WTC11 (cell line): ENCODE data around the gene TEKTIP1. TPM values are rescaled to one million over a fixed set of nuclear protein-coding genes. Genes with fewer than 3 reads are reported as not detected.

ENCODE experiments used
- ATAC-seq: fragments of 200-7000 bp; cut with Tn5 transposase; 2 replicates; pipeline ENCODE4 v1.10.0; 2021; ENCODE audit warnings: mild to moderate bottlenecking, moderate library complexity
- CTCF ChIA-PET: fragments of 300-600 bp; sonication (Branson Sonifier 250); formaldehyde crosslinking; loops from one replicate; lab custom pipeline; 2021; ENCODE audit warnings: antibody characterized with exemption; lab: Charles Lee
- POLR2A ChIA-PET: fragments of 350-600 bp; sonication (Branson Sonifier 250); formaldehyde crosslinking; loops from one replicate; lab custom pipeline; 2021; ENCODE audit warnings: antibody characterized with exemption; lab: Charles Lee
- DNase-seq: peaks from one replicate; pipeline ENCODE4 v3.0.0; 2021; ENCODE audit warnings: low spot score
- H3K27ac Mint-ChIP-seq: 2 replicates; pipeline ENCODE4 v1.8.0; 2021; ENCODE audit warnings: mixed read lengths
- H3K27me3 Mint-ChIP-seq: 2 replicates; pipeline ENCODE4 v1.8.0; 2021; ENCODE audit warnings: low read depth, mild to moderate bottlenecking, moderate library complexity, mixed read lengths
- H3K36me3 Mint-ChIP-seq: 2 replicates; pipeline ENCODE4 v1.8.0; 2021; ENCODE audit warnings: mixed read lengths
- H3K4me1 Mint-ChIP-seq: 2 replicates; pipeline ENCODE4 v1.8.0; 2022; ENCODE audit warnings: mixed read lengths
- H3K4me3 Mint-ChIP-seq: 2 replicates; pipeline ENCODE4 v1.8.0; 2021; ENCODE audit warnings: mild to moderate bottlenecking, moderate library complexity, mixed read lengths
- H3K9me3 Mint-ChIP-seq: 2 replicates; pipeline ENCODE4 v1.8.0; 2021; ENCODE audit warnings: mixed read lengths
- AR ChIP-seq: fragments of 250-450 bp; sonication (Bioruptor Pico); IDR thresholded peaks from 2 replicates; pipeline ENCODE4 v1.9.0; 2021; ENCODE audit warnings: mild to moderate bottlenecking
- E2F5 ChIP-seq: sonication (generic); formaldehyde crosslinking; IDR thresholded peaks from 2 replicates; pipeline ENCODE4 v1.8.1; 2022; ENCODE audit warnings: mild to moderate bottlenecking, moderate library complexity, missing genetic modification reagents
- ERG ChIP-seq: fragments of 250-450 bp; sonication (Bioruptor Pico); IDR thresholded peaks from 2 replicates; pipeline ENCODE4 v1.8.0; 2021; ENCODE audit warnings: mild to moderate bottlenecking
- ESRRA ChIP-seq: sonication (generic); formaldehyde crosslinking; IDR thresholded peaks from 2 replicates; pipeline ENCODE4 v1.8.1; 2022; ENCODE audit warnings: mild to moderate bottlenecking, missing genetic modification reagents, borderline replicate concordance
- HMGXB4 ChIP-seq: sonication (generic); formaldehyde crosslinking; IDR thresholded peaks from 2 replicates; pipeline ENCODE4 v1.8.1; 2023; ENCODE audit warnings: mild to moderate bottlenecking, moderate library complexity, missing genetic modification reagents
- IRF1 ChIP-seq: sonication (generic); formaldehyde crosslinking; IDR thresholded peaks from 2 replicates; pipeline ENCODE4 v1.8.0; 2023; ENCODE audit warnings: missing genetic modification reagents
- KAT7 ChIP-seq: sonication (generic); formaldehyde crosslinking; IDR thresholded peaks from 2 replicates; pipeline ENCODE4 v1.8.1; 2023; ENCODE audit warnings: missing genetic modification reagents, mild to moderate bottlenecking, borderline replicate concordance
- NFE2L1 ChIP-seq: sonication (generic); formaldehyde crosslinking; IDR thresholded peaks from 2 replicates; pipeline ENCODE4 v1.8.1; 2023; ENCODE audit warnings: missing genetic modification reagents
- NR3C1 ChIP-seq: sonication (generic); formaldehyde crosslinking; conservative IDR thresholded peaks from 2 replicates; pipeline ENCODE4 v1.8.1; 2023; ENCODE audit warnings: low read depth, mild to moderate bottlenecking, missing genetic modification reagents
- PRDM15 ChIP-seq: sonication (generic); formaldehyde crosslinking; IDR thresholded peaks from 2 replicates; pipeline ENCODE4 v1.8.0; 2022; ENCODE audit warnings: missing genetic modification reagents
- SP1 ChIP-seq: sonication (generic); formaldehyde crosslinking; conservative IDR thresholded peaks from 2 replicates; pipeline ENCODE4 v1.8.1; 2022; ENCODE audit warnings: missing genetic modification reagents
- STAT6 ChIP-seq: sonication (generic); formaldehyde crosslinking; conservative IDR thresholded peaks from 2 replicates; pipeline ENCODE4 v1.8.1; 2023; ENCODE audit warnings: mild to moderate bottlenecking, low read depth, missing genetic modification reagents, moderate library complexity
- TCF7 ChIP-seq: sonication (generic); formaldehyde crosslinking; IDR thresholded peaks from 2 replicates; pipeline ENCODE4 v1.8.0; 2022; ENCODE audit warnings: mild to moderate bottlenecking, low read depth, missing genetic modification reagents, moderate library complexity
- USF1 ChIP-seq: sonication (generic); formaldehyde crosslinking; IDR thresholded peaks from 2 replicates; pipeline ENCODE4 v1.8.0; 2022; ENCODE audit warnings: mild to moderate bottlenecking, missing genetic modification reagents
- USF2 ChIP-seq: sonication (generic); formaldehyde crosslinking; IDR thresholded peaks from 2 replicates; pipeline ENCODE4 v1.8.1; 2023; ENCODE audit warnings: mild to moderate bottlenecking, missing genetic modification reagents, moderate library complexity
- ZBTB21 ChIP-seq: sonication (generic); formaldehyde crosslinking; IDR thresholded peaks from 2 replicates; pipeline ENCODE4 v1.8.1; 2023; ENCODE audit warnings: mild to moderate bottlenecking, missing genetic modification reagents, borderline replicate concordance
- total RNA-seq: library from RNA; stranded (reverse); gene quantifications from 3 replicates; pipeline ENCODE4 v1.2.3, GENCODE V29; 2021

TEKTIP1 gene
- total RNA-seq, 1 experiment from 2014 or later: 6.3 TPM

GRCh38 chr19:3589949-3590348 is 51.0 kb downstream of the TEKTIP1 start:
- no peak for ATAC-seq
- no peak overlapping the region for H3K4me3 Mint-ChIP-seq
- no peak overlapping the region for H3K27ac Mint-ChIP-seq
- H3K27me3 Mint-ChIP-seq: peaks cover 44% of the 10 kb centered on the region
- CTCF ChIA-PET: interaction anchor here (1.1 to 4.1 kb wide), 4 partner anchors 10 to 30 kb away, joined by 3 to 17 read pairs (median 8); no protein-coding TSS in a partner anchor
- TF ChIP-seq TCF7 (CRISPR knock-in tag): no peak
- no peak for TF ChIP-seq NFE2L1 (CRISPR knock-in tag)
- TF ChIP-seq, all 79 proteins: peak for 0
- POLR2A ChIA-PET: interaction anchor here (3.4 kb wide), 1 partner anchor 13 kb away, joined by 12 read pairs; no protein-coding TSS in a partner anchor
- Mint-ChIP-seq H3K36me3 (0 out of 2 replicates have a peak, but pooled peaks cover 2% of the 10 kb centered on the region), H3K9me3 (peaks cover 17% of the 10 kb centered on the region), H3K4me1 (no peaks in the 10 kb centered on the region)
- DNase-seq: no peak

- ChIA-PET POLR2A (interaction anchor here (0.6 to 3.4 kb wide), 2 partner anchors 14 to 23 kb away, joined by 5 to 12 read pairs; no protein-coding TSS in a partner anchor), CTCF (interaction anchor here (0.5 to 4.1 kb wide), 15 partner anchors 8 to 266 kb away, joined by 3 to 25 read pairs (median 5); no protein-coding TSS in a partner anchor)
- Mint-ChIP-seq H3K4me1 (no peaks in the 10 kb centered on the region), H3K36me3 (0 out of 2 replicates have a peak, but pooled peaks cover 2% of the 10 kb centered on the region), H3K27me3 (peaks cover 37% of the 10 kb centered on the region), H3K9me3 (peaks cover 17% of the 10 kb centered on the region), H3K27ac (no peak overlapping the region), H3K4me3 (no peak overlapping the region)
- no peak for DNase-seq
- ATAC-seq: no peak
- TF ChIP-seq KAT7 (no peak), PRDM15 (CRISPR knock-in tag) (no peak), E2F5 (CRISPR knock-in tag) (no peak), AR (CRISPR knock-in tag) (no peak), USF1 (CRISPR knock-in tag) (no peak), ZBTB21 (CRISPR knock-in tag) (no peak), IRF1 (CRISPR knock-in tag) (no peak), HMGXB4 (CRISPR knock-in tag) (no peak), ESRRA (no peak), TCF7 (CRISPR knock-in tag) (no peak), NR3C1 (CRISPR knock-in tag) (no peak), USF2 (CRISPR knock-in tag) (no peak), STAT6 (no peak), SP1 (CRISPR knock-in tag) (no peak), ERG (CRISPR knock-in tag) (no peak)
Measured at GRCh38 chr19:3590991-3591659, 52.2 kb downstream of the TEKTIP1 start.
